DMS53 treated with DMSO at 0.1 percent for 48 hours (cell line): Measurements from ENCODE around the gene TMEM147.

Experiments used
- DNase-seq: peaks from one replicate; lab custom pipeline; 2025; ENCODE audit not compliant: unreplicated experiment; lab: John Stamatoyannopoulos, UW

TMEM147 gene

GRCh38 chr19:35519291-35519690 is 26.1 kb upstream of the TMEM147 start:
- DNase-seq = no peak

- no peak for DNase-seq
These were observed 24.2 kb upstream of the TMEM147 start for GRCh38 chr19:35521124-35521743.

- DNase-seq = no peak
These were observed 22.6 kb upstream of the TMEM147 start for GRCh38 chr19:35522745-35523327.

GRCh38 chr19:35524181-35524837 is 21.1 kb upstream of the TMEM147 start:
- no peak for DNase-seq

- DNase-seq = no peak
These were observed 19.6 kb upstream of the TMEM147 start for GRCh38 chr19:35525873-35526272.

DNA sequence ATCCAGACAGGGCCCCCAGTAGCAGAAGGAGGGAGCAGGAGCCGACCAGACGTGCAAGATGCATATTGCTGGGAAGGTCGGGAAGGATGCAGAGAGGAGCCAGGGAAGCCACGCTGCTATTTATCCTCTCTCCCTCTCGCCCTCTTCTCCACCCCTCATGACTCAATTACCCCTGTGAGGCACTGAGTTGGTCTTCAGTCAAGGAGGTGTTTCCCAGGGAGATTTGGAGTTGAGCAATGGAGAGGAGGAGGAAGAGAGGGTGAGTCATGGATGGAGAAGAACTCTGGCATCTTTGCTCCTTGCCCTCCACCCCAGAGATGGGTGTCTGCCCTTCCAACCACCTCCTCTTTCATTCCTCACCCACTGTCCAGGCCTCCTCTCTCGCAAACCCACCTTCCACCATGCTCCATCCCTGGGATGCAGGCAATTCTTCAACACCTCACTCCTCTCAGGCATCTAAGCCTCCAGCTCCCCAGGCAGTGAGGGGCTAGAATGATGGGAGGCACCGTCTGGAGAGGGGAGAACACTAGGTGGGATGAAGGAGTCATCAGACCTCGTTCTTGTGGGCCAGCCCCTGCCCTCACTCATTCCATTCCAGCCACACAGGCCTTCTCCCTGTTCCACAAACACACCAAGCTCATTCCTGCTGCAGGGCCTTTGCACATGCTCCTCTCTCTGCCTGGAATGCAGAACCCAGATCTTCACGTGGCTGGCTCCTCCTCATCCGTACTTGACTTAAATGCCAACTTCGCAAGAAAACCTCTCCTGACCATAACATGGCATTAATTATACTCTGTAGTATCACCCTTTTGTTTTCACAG is 17.0 kb upstream of the TMEM147 start, which contains the start of gene SBSN:
TSS of gene SBSN (minus strand) at position 94 of the 821 bp plus-strand sequence. CDS start at position 64, 30 bp downstream.
- DNase-seq = no peak

GRCh38 chr19:35529241-35530218 is 15.9 kb upstream of the TMEM147 start:
- DNase-seq = no peak

GRCh38 chr19:35531291-35531690 is 14.1 kb upstream of the TMEM147 start:
- DNase-seq = no peak

DNA sequence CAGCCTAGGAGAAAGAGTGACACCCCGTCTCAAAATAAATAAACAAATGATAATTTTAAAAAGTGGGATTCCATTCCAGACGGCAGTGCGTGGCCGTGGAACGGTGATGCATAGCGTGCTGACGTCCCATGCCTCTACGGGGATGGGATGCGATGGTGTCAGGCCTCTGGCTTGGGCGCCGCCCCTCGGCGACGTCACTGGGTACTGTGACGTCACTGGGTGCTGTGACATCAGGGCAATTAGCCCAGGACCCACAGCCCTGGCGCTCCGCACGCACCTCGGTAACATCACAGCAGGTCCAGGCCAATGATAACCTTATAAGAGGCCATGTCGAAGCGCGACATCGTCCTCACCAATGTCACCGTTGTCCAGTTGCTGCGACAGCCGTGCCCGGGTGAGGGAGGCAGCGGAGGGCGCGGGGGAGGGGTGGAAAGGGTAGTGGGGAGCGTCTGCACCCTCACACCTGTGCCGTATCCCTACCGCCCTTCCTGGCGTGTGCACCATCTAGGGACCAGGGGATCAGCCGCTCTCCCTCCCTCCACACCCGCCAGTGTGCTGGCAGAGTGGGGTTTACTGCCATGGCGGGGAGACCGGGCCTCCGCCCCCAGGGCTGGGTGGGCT is 12.1 kb upstream of the TMEM147 start, which contains the start of gene GAPDHS:
TSS of gene GAPDHS (plus strand) at position 256 of the 621 bp plus-strand sequence. CDS start at position 328, 72 bp downstream.
- DNase-seq = no peak

GRCh38 chr19:35533822-35534392 is 11.5 kb upstream of the TMEM147 start:
- DNase-seq = no peak

DNA sequence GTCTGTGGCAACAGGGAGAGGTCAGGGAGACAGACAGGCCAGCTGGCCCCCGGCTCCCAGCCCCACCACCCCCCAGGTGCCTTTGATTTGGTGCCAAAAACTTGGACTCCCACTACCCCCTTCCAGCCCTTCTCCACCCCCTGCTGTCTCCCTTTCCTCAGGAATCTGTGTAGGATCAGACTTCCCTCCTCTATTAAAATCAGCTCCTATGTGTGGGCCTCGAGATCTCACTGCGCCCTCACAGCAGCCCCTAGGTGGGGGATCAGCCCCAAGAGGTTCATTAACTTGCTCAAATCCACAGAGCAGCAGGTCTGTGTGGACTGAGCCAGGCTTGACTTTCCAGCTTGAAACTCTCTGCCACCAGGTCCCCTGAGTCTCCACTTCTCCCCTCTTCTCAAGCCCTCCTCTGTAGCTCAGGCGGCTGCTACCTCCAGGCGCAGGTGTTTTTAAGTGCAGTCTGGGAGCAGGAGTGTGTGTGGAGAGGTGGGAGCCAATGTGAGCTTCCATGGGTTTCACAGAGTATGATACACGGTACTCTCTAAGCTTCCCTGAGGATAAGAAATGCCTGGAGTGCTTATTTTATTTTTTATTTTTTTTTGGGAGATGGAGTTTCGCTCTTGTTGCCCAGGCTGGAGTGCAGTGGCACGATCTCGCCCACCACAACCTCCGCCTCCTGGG is 10.5 kb upstream of the TMEM147 start:
- DNase-seq = no peak

- DNase-seq = no peak
These were observed 6.1 kb upstream of the TMEM147 start for GRCh38 chr19:35539314-35539713.

GRCh38 chr19:35539850-35540249 is 5.6 kb upstream of the TMEM147 start:
- DNase-seq = no peak

DNA sequence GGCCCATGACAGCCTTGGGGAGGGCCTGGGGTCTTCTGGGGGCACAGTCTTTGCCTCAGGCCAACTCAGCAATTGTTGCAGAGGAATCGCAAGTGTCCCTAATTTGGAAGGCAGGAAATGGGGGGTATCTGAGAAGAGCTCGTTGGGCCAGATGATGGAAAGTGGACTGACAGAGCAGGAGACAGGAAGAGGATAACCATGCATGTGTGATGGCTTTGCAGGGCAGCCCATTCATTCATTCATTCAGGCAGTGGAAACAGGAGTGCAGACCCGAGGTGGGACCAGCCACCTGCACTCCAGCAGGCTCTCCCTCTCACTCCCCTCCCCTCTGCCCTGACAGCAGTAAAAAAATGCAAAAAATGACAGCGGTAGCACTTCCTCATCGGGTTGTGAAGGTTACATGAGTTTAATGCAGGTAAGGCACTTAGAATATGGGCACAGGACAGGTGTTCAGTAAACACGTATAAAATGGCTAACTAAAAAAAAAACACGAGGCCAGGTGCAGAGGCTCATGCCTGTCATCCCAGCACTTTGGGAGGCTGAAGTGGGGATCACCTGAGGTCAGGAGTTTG is 5.0 kb upstream of the TMEM147 start:
- no peak for DNase-seq

GRCh38 chr19:35542209-35542608 is 3.2 kb upstream of the TMEM147 start:
- no peak for DNase-seq

DNA sequence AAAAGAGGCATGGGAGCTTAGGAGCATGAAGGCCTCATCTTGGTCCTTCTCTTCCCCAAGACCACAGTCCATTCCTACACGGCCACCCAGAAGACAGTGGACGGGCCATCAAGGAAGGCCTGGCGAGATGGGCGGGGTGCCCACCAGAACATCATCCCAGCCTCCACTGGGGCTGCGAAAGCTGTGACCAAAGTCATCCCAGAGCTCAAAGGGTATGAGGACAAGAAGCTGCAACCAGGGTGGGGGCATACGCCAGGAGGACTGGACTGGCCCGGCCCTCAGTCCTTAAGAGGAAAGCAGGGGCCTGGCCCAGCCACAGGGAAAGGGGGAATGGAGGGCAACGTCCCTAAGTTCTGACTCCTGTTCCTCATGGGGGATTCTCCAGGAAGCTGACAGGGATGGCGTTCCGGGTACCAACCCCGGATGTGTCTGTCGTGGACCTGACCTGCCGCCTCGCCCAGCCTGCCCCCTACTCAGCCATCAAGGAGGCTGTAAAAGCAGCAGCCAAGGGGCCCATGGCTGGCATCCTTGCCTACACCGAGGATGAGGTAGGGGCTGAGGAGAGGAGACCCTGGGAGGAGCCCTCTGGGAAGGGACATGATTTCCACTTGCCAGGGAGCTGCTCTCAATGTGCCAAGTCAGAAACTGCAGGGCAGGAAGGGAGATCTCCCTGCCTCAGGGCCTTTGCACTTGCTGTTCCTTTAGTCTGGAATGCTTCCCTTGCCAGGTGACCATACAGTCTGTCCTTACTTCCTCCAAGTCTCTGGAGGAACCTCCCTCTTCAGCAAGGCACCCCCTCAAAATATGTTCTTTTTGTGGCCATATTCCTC is 1.9 kb upstream of the TMEM147 start:
- DNase-seq = no peak

DNA sequence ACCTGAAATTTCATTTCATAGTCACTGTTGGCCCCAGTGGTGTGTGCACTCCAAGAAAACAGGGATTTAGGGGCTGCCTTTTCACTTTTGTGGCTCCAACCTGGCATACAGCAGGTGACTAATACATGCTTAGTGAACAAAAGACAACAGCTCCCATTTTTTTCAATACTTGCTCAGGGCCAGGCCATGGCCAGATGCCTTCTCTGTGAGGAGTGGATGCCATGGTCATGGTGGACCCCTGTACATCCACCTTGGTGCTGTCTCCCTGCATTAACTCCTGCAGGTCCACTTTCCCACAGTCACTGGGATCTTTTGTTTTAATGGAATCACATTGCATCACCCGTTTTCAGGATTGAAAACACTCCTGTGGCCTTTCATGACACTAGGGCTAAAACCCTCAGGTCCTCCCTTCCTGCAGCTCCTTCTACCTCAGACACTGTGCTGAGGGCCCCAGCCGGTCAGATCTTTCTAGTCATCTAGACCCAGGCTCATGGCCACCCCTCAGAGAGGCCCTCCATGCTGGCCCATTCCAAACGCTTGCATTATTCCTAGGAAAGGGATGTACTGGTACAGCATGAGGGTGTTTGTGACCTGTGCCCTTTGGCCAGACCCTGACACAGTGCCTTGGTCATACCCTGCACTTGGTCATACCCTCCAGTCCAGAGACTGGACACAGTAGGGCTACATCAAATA is 1.2 kb upstream of the TMEM147 start:
- no peak for DNase-seq
